ENCODE measurements around the gene PLEKHH1. TPM values are rescaled to one million over a fixed set of nuclear protein-coding genes. Genes with fewer than 3 reads are reported as not detected.

The PLEKHH1 gene
- total RNA-seq, 1 donor from 2014 or later: 25.3 TPM

DNA sequence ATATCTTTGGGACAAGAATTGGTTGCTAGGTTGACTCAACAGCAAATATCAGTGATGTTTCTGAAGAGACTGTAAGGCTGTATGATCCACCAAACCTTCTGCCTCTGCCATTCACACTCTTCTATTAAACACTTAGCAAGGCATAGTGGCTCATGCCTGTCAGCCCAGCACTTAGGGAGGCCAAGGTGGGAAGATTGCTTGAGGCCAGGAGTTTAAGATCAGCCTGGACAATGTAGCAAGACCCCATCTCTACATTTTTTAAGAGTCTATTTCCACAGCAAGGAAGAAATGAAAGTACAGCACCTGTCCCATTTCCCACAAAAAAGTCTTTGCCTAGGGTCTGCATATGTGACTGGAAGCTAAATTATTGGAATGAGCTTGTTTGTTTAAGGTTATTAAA lies 94.4 kb downstream of the PLEKHH1 start:
- Mint-ChIP-seq H3K36me3 (peaks cover 14% of the 10 kb centered on the region), H3K4me1 (ENCODE audit: unreplicated experiment) (peaks cover 8% of the 10 kb centered on the region)

DNA sequence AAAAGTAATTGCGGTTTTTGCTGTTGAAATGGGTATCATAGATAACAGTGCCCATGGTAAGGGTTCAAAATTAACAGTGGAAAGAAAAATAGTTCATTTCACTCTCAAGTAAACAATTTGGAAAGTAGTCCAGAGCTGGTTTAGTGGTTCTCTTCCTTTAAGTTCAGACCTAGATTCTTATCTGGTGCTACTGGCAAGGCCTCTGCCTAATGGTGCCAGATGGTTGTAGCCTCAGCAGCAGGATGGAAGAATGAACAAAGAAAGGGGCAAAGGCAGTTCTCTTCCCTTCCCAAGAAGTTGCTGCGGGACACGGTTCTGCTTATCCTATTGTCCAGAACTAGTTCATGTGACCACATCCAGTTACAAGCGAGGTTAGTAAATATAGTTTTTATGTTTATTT lies 97.1 kb downstream of the PLEKHH1 start:
- no peaks in the 10 kb centered on the region for H3K4me1 Mint-ChIP-seq (ENCODE audit: unreplicated experiment)
- H3K36me3 Mint-ChIP-seq: peaks cover 12% of the 10 kb centered on the region

More for the DNA sequence above, 94.4 kb downstream of the PLEKHH1 start:
- Mint-ChIP-seq H3K27me3 (no peaks in the 10 kb centered on the region), H3K9me3 (no peaks in the 10 kb centered on the region), H3K27ac (no peak overlapping the region), H3K4me3 (no peak overlapping the region)
- TF ChIP-seq, protein P1, sequence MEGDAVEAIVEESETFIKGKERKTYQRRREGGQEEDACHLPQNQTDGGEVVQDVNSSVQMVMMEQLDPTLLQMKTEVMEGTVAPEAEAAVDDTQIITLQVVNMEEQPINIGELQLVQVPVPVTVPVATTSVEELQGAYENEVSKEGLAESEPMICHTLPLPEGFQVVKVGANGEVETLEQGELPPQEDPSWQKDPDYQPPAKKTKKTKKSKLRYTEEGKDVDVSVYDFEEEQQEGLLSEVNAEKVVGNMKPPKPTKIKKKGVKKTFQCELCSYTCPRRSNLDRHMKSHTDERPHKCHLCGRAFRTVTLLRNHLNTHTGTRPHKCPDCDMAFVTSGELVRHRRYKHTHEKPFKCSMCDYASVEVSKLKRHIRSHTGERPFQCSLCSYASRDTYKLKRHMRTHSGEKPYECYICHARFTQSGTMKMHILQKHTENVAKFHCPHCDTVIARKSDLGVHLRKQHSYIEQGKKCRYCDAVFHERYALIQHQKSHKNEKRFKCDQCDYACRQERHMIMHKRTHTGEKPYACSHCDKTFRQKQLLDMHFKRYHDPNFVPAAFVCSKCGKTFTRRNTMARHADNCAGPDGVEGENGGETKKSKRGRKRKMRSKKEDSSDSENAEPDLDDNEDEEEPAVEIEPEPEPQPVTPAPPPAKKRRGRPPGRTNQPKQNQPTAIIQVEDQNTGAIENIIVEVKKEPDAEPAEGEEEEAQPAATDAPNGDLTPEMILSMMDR (conservative IDR thresholded peaks at IDR 0.05): no peak
- no peak for DNase-seq (ENCODE audit: extremely low spot score, unreplicated experiment)

DNA sequence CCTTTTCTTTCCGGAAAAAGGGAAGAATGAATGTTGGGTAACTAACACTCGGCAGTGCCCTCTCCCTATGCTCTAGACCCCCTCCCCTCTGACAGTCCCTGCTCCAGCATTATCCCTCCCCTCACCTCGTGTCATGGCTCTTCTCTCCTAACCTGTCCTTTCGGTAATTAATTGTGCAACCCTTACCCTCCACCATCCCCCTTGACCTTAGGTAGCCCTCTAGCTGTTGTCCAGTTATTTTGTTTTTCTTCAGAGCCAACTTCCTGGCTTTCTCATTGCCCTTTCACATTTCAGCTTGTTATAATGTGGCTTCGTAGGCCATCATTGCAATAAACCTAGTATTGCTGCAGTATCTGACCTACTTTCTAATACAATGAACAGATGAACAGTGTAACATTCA lies 97.8 kb downstream of the PLEKHH1 start:
- TF ChIP-seq, protein P1 (conservative IDR thresholded peaks at IDR 0.05): no peak
- no peak for DNase-seq (ENCODE audit: extremely low spot score, unreplicated experiment)
- H3K27ac Mint-ChIP-seq: no peak overlapping the region

More for the DNA sequence above, 97.1 kb downstream of the PLEKHH1 start:
- H3K9me3 Mint-ChIP-seq: no peaks in the 10 kb centered on the region
- no peak overlapping the region for H3K4me3 Mint-ChIP-seq
- DNase-seq (ENCODE audit: extremely low spot score, unreplicated experiment): no peak
- no peak overlapping the region for H3K27ac Mint-ChIP-seq
- TF ChIP-seq, protein P1 (conservative IDR thresholded peaks at IDR 0.05): no peak
- no peaks in the 10 kb centered on the region for H3K27me3 Mint-ChIP-seq

DNA sequence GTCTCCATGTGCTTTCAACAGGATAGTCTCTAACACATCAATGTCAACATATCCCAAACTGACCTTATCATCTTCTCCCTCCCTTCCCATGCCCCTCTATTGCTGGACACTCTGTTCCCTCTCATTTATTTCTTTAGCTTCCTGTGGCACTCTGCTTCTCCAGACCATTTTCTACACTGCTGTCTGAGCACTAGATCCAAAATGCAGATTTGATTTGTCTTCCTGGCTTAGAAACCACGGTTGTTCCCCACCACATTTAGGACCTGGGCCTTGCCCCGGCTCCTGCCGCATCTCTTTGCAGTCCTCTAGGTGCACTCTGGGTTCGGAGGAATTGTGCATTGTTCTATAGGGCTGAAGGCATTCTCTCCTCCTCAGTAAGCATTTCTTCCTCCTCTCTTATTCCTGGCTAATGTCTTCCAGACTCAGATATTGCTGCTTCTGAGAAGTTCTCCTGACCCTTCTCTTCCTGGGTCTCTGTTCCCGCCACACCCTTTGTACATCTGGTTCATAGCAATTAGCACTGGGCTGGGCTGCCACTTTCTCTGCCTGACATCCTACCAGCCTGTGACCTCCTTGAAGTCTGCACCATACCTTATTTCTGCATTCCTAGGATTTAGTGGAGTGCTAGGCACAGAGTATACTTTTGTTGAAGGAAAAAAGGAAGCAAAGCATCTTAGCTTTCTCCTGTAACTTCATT lies 100.5 kb downstream of the PLEKHH1 start:
- no peak overlapping the region for H3K27ac Mint-ChIP-seq
- no peaks in the 10 kb centered on the region for H3K9me3 Mint-ChIP-seq
- no peaks in the 10 kb centered on the region for H3K4me1 Mint-ChIP-seq (ENCODE audit: unreplicated experiment)
- no peak for DNase-seq (ENCODE audit: extremely low spot score, unreplicated experiment)
- TF ChIP-seq, protein P1 (conservative IDR thresholded peaks at IDR 0.05): no peak
- H3K36me3 Mint-ChIP-seq: peaks cover 12% of the 10 kb centered on the region
- no peaks in the 10 kb centered on the region for H3K27me3 Mint-ChIP-seq
- H3K4me3 Mint-ChIP-seq: no peak overlapping the region

More for the DNA sequence above, 97.8 kb downstream of the PLEKHH1 start:
- Mint-ChIP-seq H3K27me3 (no peaks in the 10 kb centered on the region), H3K9me3 (no peaks in the 10 kb centered on the region), H3K4me3 (no peak overlapping the region), H3K4me1 (ENCODE audit: unreplicated experiment) (no peaks in the 10 kb centered on the region), H3K36me3 (peaks cover 12% of the 10 kb centered on the region)

DNA sequence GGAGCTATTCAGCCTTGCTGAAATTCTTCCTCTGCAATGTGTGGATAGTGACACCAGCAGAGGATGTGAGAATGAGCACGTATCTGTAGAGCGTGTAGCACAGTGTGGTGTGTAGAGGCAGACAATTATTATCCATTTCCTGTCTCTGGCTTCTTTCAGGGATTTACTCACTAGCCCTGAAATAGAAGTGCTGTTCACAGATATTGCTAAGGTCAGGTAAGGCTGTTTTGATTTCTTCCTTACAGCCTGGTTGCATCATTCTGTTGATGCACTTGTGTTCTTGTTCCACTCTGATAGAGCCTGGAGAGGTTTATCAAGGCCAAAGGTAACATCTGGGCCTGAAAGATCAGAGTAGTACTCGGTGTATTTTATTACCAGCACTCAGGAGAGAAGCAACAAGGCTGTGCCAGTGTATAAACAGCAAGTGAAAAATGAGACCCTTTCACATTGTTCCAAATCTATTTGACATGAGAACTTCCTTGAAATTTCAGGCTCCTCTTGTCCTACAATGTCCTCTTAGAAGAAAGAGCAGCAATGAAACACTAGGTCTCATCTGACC lies 103.3 kb downstream of the PLEKHH1 start:
- Mint-ChIP-seq H3K4me1 (ENCODE audit: unreplicated experiment) (no peaks in the 10 kb centered on the region), H3K4me3 (no peak overlapping the region), H3K36me3 (peaks cover 8% of the 10 kb centered on the region), H3K9me3 (no peaks in the 10 kb centered on the region), H3K27ac (peak overlapping the region; percentile 67), H3K27me3 (no peaks in the 10 kb centered on the region)
- TF ChIP-seq, protein P1 (conservative IDR thresholded peaks at IDR 0.05): no peak
- DNase-seq (ENCODE audit: extremely low spot score, unreplicated experiment): no peak
